PC-9 (cell line): ENCODE data around the gene KCNIP1.

Experiments
- CTCF ChIP-seq: fragments of 200-600 bp; sonication (generic); conservative IDR thresholded peaks from 2 replicates; pipeline ENCODE4 v1.6.1; 2017; ENCODE audit warnings: mixed run types, antibody characterized with exemption, mild to moderate bottlenecking, moderate library complexity
- EZH2 ChIP-seq: fragments of 200-600 bp; sonication (generic); IDR thresholded peaks from 2 replicates; pipeline ENCODE4 v1.8.0; 2017; ENCODE audit warnings: antibody characterized with exemption, low read depth

GRCh38 chr5:170581211-170581610 is 77.4 kb downstream of the KCNIP1 start:
- TF ChIP-seq CTCF (no peak), EZH2 (no peak)
